Myocyte (in vitro differentiated cells): Measurements from ENCODE around the gene GALNTL6. TPM values are rescaled to one million over a fixed set of nuclear protein-coding genes. Genes with fewer than 3 reads are reported as not detected.

Experiments used
- DNase-seq: peaks from one replicate; pipeline ENCODE4 v3.0.0-alpha.2; 2012; ENCODE audit warnings: low read depth
- polyA plus RNA-seq: library from polyadenylated mRNA; unstranded; fragments of >200 nt; gene quantifications from one replicate; pipeline ENCODE4 v1.2.1, GENCODE V29; 2012; ENCODE audit warnings: missing spikeins
- total RNA-seq: library from RNA; depleted of rRNA; stranded (reverse); fragments of >200 nt; gene quantifications from 2 replicates; pipeline ENCODE4 v1.2.3, GENCODE V29; 2014

The GALNTL6 gene
- total RNA-seq = 0.36 and 1.2 TPM in 2 replicates
- 0.15 TPM for polyA plus RNA-seq

- DNase-seq = peak; percentile 12
Observed at GRCh38 chr4:171812665-171813525, at the start of gene GALNTL6. GALNTL6 (plus strand) TSS chr4:171813404.

GRCh38 chr4:171765514-171765913 is 47.7 kb upstream of the GALNTL6 start:
- DNase-seq = no peak

GRCh38 chr4:171774642-171775190 is 38.5 kb upstream of the GALNTL6 start:
- DNase-seq = no peak

DNA sequence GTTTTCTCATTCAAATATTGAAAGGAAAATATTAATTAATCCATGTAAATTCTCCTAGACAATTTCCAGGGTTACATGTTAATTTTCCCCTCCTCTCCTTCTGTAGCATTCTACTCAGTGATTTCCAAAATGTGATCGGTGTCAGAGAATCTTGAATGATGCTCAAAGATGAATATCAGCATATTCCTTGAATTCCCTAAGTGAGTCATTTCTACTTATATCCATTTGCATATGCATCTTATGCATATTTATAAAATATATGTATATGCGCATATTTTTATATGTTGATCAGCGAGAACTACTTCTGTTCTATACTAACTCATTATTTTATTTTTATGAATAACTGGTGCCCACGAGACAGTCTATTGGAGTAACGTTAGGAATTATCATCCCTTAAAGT is 33.9 kb upstream of the GALNTL6 start:
- no peak for DNase-seq

DNA sequence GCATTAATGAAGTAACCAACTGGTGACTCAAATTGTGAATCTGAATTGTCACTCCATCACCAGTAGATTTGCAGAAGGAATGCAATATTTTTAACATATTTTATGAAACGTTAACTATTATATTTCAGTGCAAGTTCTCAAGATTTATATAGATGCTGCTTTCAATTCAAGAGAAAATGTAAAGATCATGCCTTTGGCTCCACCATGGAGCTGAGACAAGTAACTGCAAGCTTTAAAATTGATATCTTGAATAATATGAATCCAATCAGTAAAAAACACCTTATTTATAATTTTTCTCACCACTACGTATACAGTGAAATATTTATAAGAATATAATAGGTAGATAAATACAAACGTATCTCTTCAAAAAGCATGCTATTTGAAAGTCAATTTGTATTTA is 27.8 kb upstream of the GALNTL6 start:
- no peak for DNase-seq

- DNase-seq = peak; percentile 12
Observed at GRCh38 chr4:171793723-171794122, 19.5 kb upstream of the GALNTL6 start.

DNA sequence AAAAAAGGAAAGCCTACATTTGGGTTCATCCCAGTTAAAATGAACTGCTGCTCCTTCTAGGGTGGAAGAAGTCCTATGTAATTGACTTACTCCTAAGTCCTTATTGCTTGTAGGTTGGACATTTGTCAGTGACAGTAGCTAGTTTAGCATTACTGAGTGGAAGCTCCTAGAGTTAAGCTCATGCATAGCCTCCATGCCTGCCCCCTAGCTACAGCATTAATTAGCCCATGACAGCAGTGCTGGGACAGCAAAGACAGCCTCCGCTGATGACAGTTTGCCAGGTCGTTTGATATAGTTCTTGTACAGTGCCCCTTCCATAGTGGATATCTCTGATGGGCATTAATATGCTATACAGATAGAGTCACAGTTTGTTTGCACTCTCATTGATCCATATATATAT is 18.7 kb upstream of the GALNTL6 start:
- DNase-seq = no peak

- DNase-seq = no peak
Observed at GRCh38 chr4:171809854-171810253, 3.4 kb upstream of the GALNTL6 start.

- DNase-seq = no peak
Observed at GRCh38 chr4:171812333-171812664, 905 bp upstream of the GALNTL6 start.

GRCh38 chr4:171813526-171814250 is 484 bp downstream of the GALNTL6 start:
- no peak for DNase-seq

GRCh38 chr4:171814545-171814944 is 1.3 kb downstream of the GALNTL6 start:
- no peak for DNase-seq

GRCh38 chr4:171817026-171817425 is 3.8 kb downstream of the GALNTL6 start:
- DNase-seq = no peak

- DNase-seq = no peak
Observed at GRCh38 chr4:171834640-171835039, 21.4 kb downstream of the GALNTL6 start.

DNA sequence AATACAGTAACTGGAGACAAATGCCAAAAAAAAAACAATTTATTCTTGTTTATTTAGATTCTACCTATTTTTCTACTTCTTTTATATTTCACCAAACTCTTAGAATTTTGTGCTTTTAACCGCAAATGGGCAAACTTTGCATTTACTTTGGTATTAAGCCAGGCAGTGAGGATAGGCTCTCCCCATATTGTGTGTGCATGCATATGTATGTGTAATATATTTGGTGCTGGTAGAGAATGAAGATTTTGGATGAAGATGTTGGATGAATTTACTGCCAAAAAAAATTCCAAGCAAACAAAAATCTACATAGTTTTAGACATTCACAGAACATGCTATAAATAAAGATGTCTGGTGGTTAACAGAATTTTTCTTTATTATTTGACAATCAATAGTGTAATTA is 30.3 kb downstream of the GALNTL6 start:
- no peak for DNase-seq

- DNase-seq = peak; percentile 59
Observed at GRCh38 chr4:171846232-171846631, 33.0 kb downstream of the GALNTL6 start.

DNA sequence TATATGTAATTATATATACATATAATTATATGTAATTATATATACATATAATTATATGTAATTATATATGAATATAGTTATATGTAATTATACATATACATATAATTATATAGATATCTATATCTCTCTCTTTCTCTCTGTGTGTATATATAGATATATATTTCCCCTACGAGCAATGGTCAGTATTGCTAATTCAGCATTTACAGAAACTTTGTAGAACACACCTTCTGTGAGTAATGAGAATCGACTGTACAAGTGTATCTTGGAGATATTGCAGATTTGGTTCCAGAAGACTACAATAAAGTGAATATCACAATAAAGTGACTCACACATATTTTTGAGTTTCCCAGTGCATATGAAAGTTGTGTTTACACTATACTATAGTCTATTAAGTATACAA is 33.7 kb downstream of the GALNTL6 start:
- no peak for DNase-seq

GRCh38 chr4:171847751-171848150 is 34.5 kb downstream of the GALNTL6 start:
- DNase-seq = no peak

- no peak for DNase-seq
Observed at GRCh38 chr4:171849686-171850222, 36.5 kb downstream of the GALNTL6 start.

- DNase-seq = no peak
Observed at GRCh38 chr4:171851295-171851694, 38.1 kb downstream of the GALNTL6 start.

DNA sequence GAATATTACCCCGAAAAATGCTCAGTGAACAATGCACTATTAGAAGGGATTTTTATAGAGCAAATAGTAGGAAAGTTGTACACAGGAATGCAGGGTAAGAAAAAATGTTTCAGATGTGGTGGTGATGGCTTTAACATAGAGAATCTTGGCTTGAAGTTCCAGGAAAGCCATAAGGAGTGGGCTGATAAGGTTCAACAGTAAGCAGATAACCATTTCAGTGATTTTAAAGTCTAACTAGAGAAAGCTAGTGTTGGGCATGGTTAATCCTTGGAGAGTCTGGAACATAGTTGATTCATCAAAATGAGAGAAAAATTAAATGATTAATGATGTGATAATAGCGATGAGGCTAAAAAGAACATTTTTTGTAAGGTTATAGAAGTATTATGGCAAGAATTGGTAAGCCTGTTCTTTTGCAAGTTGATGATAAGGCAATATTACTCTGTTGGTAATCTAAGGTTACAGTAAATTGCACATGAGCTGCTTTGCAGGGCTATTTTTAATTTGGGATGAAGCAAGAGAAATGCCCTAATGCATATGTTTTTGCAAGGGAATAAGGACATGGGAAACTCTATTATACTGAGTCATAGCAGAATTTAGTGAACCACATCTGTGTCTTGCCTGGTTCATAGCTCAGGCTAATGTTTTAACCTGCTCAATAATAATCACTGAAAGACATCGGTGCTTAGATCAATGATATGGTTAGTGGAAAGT is 44.3 kb downstream of the GALNTL6 start:
- no peak for DNase-seq

DNA sequence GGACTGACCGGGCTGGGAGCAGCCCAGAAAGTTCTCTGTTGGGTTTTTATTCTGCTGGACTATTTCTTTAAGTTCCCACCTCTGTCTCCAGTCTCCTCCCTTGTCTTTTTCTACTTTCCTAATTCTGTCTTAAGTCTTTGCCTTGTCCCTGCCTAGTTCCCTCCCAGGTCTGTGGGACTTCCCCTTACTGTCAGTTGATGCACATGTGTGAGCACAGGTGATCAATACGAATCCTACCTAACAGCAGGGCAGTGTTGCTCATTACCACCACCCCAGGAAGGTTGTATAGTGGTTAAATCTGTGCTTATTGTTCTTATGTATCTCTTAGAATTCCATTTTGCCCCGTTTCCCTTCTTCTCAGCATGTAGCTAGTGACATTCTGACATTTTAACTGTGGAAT is 62.1 kb downstream of the GALNTL6 start:
- DNase-seq = no peak
